HepG2 (cell line): ENCODE results near the gene EIF4A3. TPM values are rescaled to one million over a fixed set of nuclear protein-coding genes. Genes with fewer than 3 reads are reported as not detected.

Experiments used
- ATAC-seq: fragments of 200-7000 bp; cut with Tn5 transposase; 3 replicates; pipeline ENCODE4 v1.9.1; 2020; ENCODE audit warnings: mild to moderate bottlenecking, moderate library complexity
- BruUV-seq: library from RNA; stranded (reverse); fragments of 400-500 nt; replicated peaks from 2 replicates; lab custom pipeline; 2021; lab: Mats Ljungman, UMichigan
- CTCF ChIA-PET: fragments of 300-600 bp; formaldehyde crosslinking; extraction: SDS; loops from one replicate; lab custom pipeline; 2021; ENCODE audit warnings: low total read pairs, inconsistent platforms, low intra/inter-chr PET ratio; lab: Yijun Ruan, JAX
- POLR2A ChIA-PET: fragments of 350-600 bp; sonication (Branson Sonifier 250); formaldehyde crosslinking; loops from one replicate; lab custom pipeline; 2020; ENCODE audit warnings: antibody characterized with exemption, inconsistent platforms; lab: Yijun Ruan, JAX
- DNase-seq: peaks from one replicate; pipeline ENCODE4 v3.0.0-alpha.2; 2015; ENCODE audit warnings: low spot score
- FAIRE-seq: peaks from 3 replicates; lab custom pipeline; 2011; peaks lifted over from hg19 to GRCh38; lab: Jason Lieb, UNC
- H2AFZ ChIP-seq: one replicate; pipeline ENCODE4 v1.6.1; 2011; ENCODE audit warnings: low read length, inconsistent platforms
- H3K27ac ChIP-seq: fragments of 300-600 bp; 3 replicates; pipeline ENCODE4 v1.8.0; 2011; ENCODE audit warnings: mixed run types, mild to moderate bottlenecking, mixed read lengths, low read length, inconsistent platforms; ENCODE audit not compliant: insufficient read depth; ENCODE audit errors: extremely low read length
- H3K27me3 ChIP-seq, 2 experiments: fragments of 200-600 bp in 1 of 2; 2 replicates in 1 of 2; 3 replicates in 1 of 2; pipeline versions ENCODE4 v1.6.0 to v1.8.0; 2011; ENCODE audit warnings: low read length in 2 of 2, mild to moderate bottlenecking in 2 of 2, moderate library complexity in 2 of 2, inconsistent platforms in 1 of 2; ENCODE audit not compliant: insufficient read depth in 2 of 2, control insufficient read depth in 1 of 2
- H3K36me3 ChIP-seq, 2 experiments: fragments of 200-600 bp in 1 of 2; replicated peaks in 1 of 2; 2 replicates in 1 of 2; 3 replicates in 1 of 2; pipeline versions ENCODE4 v1.5.1 to v1.8.0; 2011; ENCODE audit warnings: low read length in 2 of 2, inconsistent platforms in 1 of 2; ENCODE audit not compliant: insufficient read depth in 2 of 2, control insufficient read depth in 1 of 2
- H3K4me1 ChIP-seq: 2 replicates; pipeline ENCODE4 v1.5.1; 2012; ENCODE audit warnings: low read length, inconsistent platforms; ENCODE audit not compliant: insufficient read depth
- H3K4me2 ChIP-seq: 2 replicates; pipeline ENCODE4 v1.6.0; 2011; ENCODE audit warnings: low read depth, low read length, inconsistent platforms
- H3K4me3 ChIP-seq, 3 experiments: fragments of 200-600 bp in 1 of 3; sonication (generic), shearing (Covaris generic) in 1 of 3; replicated peaks in 1 of 3; 2 replicates each; pipeline ENCODE4 v1.5.1; 2011 to 2016; ENCODE audit warnings: low read length in 3 of 3, inconsistent platforms in 2 of 3, low read depth in 2 of 3, mild to moderate bottlenecking in 2 of 3, control low read depth in 1 of 3, mixed read lengths in 1 of 3; ENCODE audit not compliant: insufficient read depth in 1 of 3
- H3K79me2 ChIP-seq: one replicate; pipeline ENCODE4 v1.6.1; 2011; ENCODE audit warnings: low read length, inconsistent platforms; ENCODE audit not compliant: insufficient read depth
- H3K9ac ChIP-seq: 2 replicates; pipeline ENCODE4 v1.6.0; 2011; ENCODE audit warnings: mild to moderate bottlenecking, low read depth, low read length, inconsistent platforms; ENCODE audit not compliant: insufficient read depth
- H3K9me3 ChIP-seq: 2 replicates; pipeline ENCODE4 v1.5.1; 2012; ENCODE audit warnings: mild to moderate bottlenecking, low read length
- H4K20me1 ChIP-seq: 2 replicates; pipeline ENCODE4 v1.6.0; 2011; ENCODE audit warnings: inconsistent platforms, mild to moderate bottlenecking, low read length, moderate library complexity; ENCODE audit not compliant: insufficient read depth
- AGO1 ChIP-seq: fragments of 200-400 bp; formaldehyde crosslinking; IDR thresholded peaks from 2 replicates; pipeline ENCODE4 v1.6.1; 2017; ENCODE audit warnings: mild to moderate bottlenecking, low read depth, low read length, moderate library complexity; ENCODE audit not compliant: poor library complexity, severe bottlenecking
- AGO2 ChIP-seq: fragments of 200-400 bp; formaldehyde crosslinking; optimal IDR thresholded peaks from 2 replicates; pipeline ENCODE3; 2017; ENCODE audit warnings: mild to moderate bottlenecking, low read depth, low read length, moderate library complexity
- FOSL1 ChIP-seq: sonication (generic); formaldehyde crosslinking; IDR thresholded peaks from 2 replicates; pipeline ENCODE4 v1.9.0; 2021; ENCODE audit warnings: missing genetic modification reagents, borderline replicate concordance
- FOXK1 ChIP-seq: sonication (generic); formaldehyde crosslinking; IDR thresholded peaks from 2 replicates; pipeline ENCODE4 v1.4.0; 2020; ENCODE audit warnings: low read depth, missing genetic modification reagents, borderline replicate concordance
- FOXO1 ChIP-seq: sonication (generic); formaldehyde crosslinking; IDR thresholded peaks from 2 replicates; pipeline ENCODE4 v1.4.0; 2020; ENCODE audit warnings: missing genetic modification reagents
- LCORL ChIP-seq, 2 experiments: fragments of 450-650 bp in 1 of 2; sonication (generic) in 1 of 2; formaldehyde crosslinking in 1 of 2; IDR thresholded peaks; 2 replicates each; pipeline versions ENCODE4 v1.5.0 to v1.6.1; 2017 to 2020; ENCODE audit warnings: antibody characterized with exemption in 1 of 2, missing genetic modification reagents in 1 of 2
- NFE2 ChIP-seq: sonication (generic); formaldehyde crosslinking; IDR thresholded peaks from 2 replicates; pipeline ENCODE4 v1.4.0; 2020; ENCODE audit warnings: missing genetic modification reagents
- NR1H2 ChIP-seq: sonication (generic); formaldehyde crosslinking; IDR thresholded peaks from 2 replicates; pipeline ENCODE4 v1.8.1; 2022; ENCODE audit warnings: low read depth, missing genetic modification reagents, borderline replicate concordance
- ONECUT2 ChIP-seq: sonication (generic); formaldehyde crosslinking; IDR thresholded peaks from 2 replicates; pipeline ENCODE4 v1.4.0; 2020; ENCODE audit warnings: missing genetic modification reagents
- RBM22 ChIP-seq: fragments of 200-400 bp; formaldehyde crosslinking; optimal IDR thresholded peaks from 2 replicates; pipeline ENCODE3; 2017; ENCODE audit warnings: mild to moderate bottlenecking, low read length, moderate library complexity
- SPEN ChIP-seq: sonication (generic); formaldehyde crosslinking; IDR thresholded peaks from 2 replicates; pipeline ENCODE4 v1.5.1; 2020; ENCODE audit warnings: low read depth, mild to moderate bottlenecking, missing genetic modification reagents
- ZNF207 ChIP-seq: fragments of 450-650 bp; IDR thresholded peaks from 2 replicates; pipeline ENCODE4 v1.6.1; 2016; ENCODE audit warnings: antibody characterized with exemption, borderline replicate concordance
- ZNF232 ChIP-seq: sonication (generic); formaldehyde crosslinking; IDR thresholded peaks from 2 replicates; pipeline ENCODE4 v1.4.0; 2020; ENCODE audit warnings: missing genetic modification reagents, borderline replicate concordance
- ZNF33B ChIP-seq: sonication (generic); formaldehyde crosslinking; IDR thresholded peaks from 2 replicates; pipeline ENCODE4 v1.5.1; 2020; ENCODE audit warnings: mild to moderate bottlenecking, missing genetic modification reagents
- ZNF768 ChIP-seq: sonication (generic); formaldehyde crosslinking; IDR thresholded peaks from 2 replicates; pipeline ENCODE4 v1.4.0; 2020; ENCODE audit warnings: missing genetic modification reagents
- ZNF879 ChIP-seq: sonication (generic); formaldehyde crosslinking; IDR thresholded peaks from 2 replicates; pipeline ENCODE4 v1.8.1; 2023; ENCODE audit warnings: missing genetic modification reagents
- ZSCAN12 ChIP-seq: sonication (generic); formaldehyde crosslinking; IDR thresholded peaks from 2 replicates; pipeline ENCODE4 v1.9.0; 2021; ENCODE audit warnings: mild to moderate bottlenecking, missing genetic modification reagents
- WGBS: methylation state at CpG from one replicate; pipeline ENCODE4 v1.1.6; 2017; ENCODE audit warnings: low lambda C conversion rate; 5-methylcytosine and 5-hydroxymethylcytosine counted together
- in situ Hi-C: cut with HindIII; loops from 2 replicates; pipeline ENCODE4 v1.10.0; 2017; ENCODE audit warnings: low pct_unique_long_range_greater_than_20kb; ENCODE audit not compliant: extremely low pct_ligation_motif_present
- intact Hi-C: fragments of 100-400 bp; cut with micrococcal nuclease; formaldehyde crosslinking; loops from one replicate; pipeline ENCODE4 v1.10.0; 2022; ENCODE audit not compliant: unreplicated experiment
- polyA plus RNA-seq, 8 experiments: library from polyadenylated mRNA; depleted of rRNA in 3 of 8; stranded (reverse) in 7 of 8; unstranded in 1 of 8; fragments of >200 nt; fragmentation: Illumina TruSeq in 4 of 8; extraction: Trizol in 4 of 8; gene quantifications; 2 replicates each; pipeline versions ENCODE4 v1.2.1 to v1.2.3, GENCODE V29; 2011 to 2016; ENCODE audit warnings: low read depth in 4 of 8, missing spikeins in 1 of 8, mixed read lengths in 1 of 8; ENCODE audit not compliant: insufficient read depth in 1 of 8
- total RNA-seq, 5 experiments: library from RNA; depleted of rRNA; stranded (reverse); fragments of >200 nt; fragmentation: Illumina TruSeq; extraction: Trizol; gene quantifications; 2 replicates each; pipeline ENCODE4 v1.2.3, GENCODE V29; 2016; ENCODE audit warnings: low read depth in 1 of 5
- TF ChIP-seq, protein P1 (sequence below): IDR thresholded peaks from 2 replicates; pipeline ENCODE4 v1.6.1; 2016; ENCODE audit warnings: control low read depth

Gene EIF4A3
- total and polyA plus RNA-seq, 2 of the 13 experiments (the other 11 are each of a cell fraction or from before 2014, with no cell fraction given), result 145 to 187 TPM

DNA sequence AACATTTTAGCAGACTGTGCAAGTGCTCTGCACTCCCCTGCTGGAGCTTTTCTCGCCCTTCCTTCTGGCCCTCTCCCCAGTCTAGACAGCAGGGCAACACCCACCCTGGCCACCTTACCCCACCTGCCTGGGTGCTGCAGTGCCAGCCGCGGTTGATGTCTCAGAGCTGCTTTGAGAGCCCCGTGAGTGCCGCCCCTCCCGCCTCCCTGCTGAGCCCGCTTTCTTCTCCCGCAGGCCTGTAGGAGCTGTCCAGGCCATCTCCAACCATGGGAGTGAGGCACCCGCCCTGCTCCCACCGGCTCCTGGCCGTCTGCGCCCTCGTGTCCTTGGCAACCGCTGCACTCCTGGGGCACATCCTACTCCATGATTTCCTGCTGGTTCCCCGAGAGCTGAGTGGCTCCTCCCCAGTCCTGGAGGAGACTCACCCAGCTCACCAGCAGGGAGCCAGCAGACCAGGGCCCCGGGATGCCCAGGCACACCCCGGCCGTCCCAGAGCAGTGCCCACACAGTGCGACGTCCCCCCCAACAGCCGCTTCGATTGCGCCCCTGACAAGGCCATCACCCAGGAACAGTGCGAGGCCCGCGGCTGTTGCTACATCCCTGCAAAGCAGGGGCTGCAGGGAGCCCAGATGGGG, 42.5 kb downstream of the EIF4A3 start:
- Histone ChIP-seq H3K4me3 (no peak overlapping the region), H3K9me3 (no peaks in the 10 kb centered on the region), H3K27ac (no peak overlapping the region), H3K79me2 (peaks cover 9% of the 10 kb centered on the region), H3K27me3 (peaks cover 0 to 9% of the 10 kb centered on the region in 2 experiments; a peak in 1 of 5 replicates), H3K36me3 (no peaks in the 10 kb centered on the region; a peak in 1 of 5 replicates), H2AFZ (no peak overlapping the region), H4K20me1 (no peaks in the 10 kb centered on the region), H3K4me2 (no peak overlapping the region), H3K9ac (no peak overlapping the region), H3K4me1 (peaks cover 34% of the 10 kb centered on the region)
- FAIRE-seq (no peak), DNase-seq (no peak), ATAC-seq (no peak)
- BruUV-seq, result no TSS peak
- 93% methylated on average over 23 of the region's 26 CpGs for WGBS
- TF ChIP-seq AGO2, result peak; percentile 80
- TF ChIP-seq SPEN, result no peak
- peak; percentile 22 for TF ChIP-seq AGO1
- TF ChIP-seq ZNF768 (CRISPR knock-in tag), result no peak
- CTCF ChIA-PET, result no interaction called here
- POLR2A ChIA-PET, result no interaction called here
- intact Hi-C loops (no loop called here), in situ Hi-C loops (no loop called here)

DNA sequence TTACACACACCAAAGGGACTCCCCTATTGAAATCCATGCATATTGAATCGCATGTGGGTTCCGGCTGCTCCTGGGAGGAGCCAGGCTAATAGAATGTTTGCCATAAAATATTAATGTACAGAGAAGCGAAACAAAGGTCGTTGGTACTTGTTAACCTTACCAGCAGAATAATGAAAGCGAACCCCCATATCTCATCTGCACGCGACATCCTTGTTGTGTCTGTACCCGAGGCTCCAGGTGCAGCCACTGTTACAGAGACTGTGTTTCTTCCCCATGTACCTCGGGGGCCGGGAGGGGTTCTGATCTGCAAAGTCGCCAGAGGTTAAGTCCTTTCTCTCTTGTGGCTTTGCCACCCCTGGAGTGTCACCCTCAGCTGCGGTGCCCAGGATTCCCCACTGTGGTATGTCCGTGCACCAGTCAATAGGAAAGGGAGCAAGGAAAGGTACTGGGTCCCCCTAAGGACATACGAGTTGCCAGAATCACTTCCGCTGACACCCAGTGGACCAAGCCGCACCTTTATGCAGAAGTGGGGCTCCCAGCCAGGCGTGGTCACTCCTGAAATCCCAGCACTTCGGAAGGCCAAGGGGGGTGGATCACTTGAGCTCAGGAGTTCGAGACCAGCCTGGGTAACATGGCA, 43.4 kb downstream of the EIF4A3 start:
- in situ Hi-C loops, result no loop called here
- no peak overlapping the region for H3K4me3 ChIP-seq
- ChIA-PET CTCF (no interaction called here), POLR2A (no interaction called here)
- H4K20me1 ChIP-seq, result no peaks in the 10 kb centered on the region
- ATAC-seq (no peak), DNase-seq (no peak), FAIRE-seq (no peak)
- peaks cover 0 to 11% of the 10 kb centered on the region in 2 experiments; a peak in 1 of 5 replicates for H3K27me3 ChIP-seq
- no peak overlapping the region for H3K9ac ChIP-seq
- no TSS peak for BruUV-seq
- no peak overlapping the region for H3K27ac ChIP-seq
- intact Hi-C loops, result no loop called here
- H3K4me2 ChIP-seq, result peak overlapping the region; percentile 89; the same call in 1 of the 2 replicates
- H3K9me3 ChIP-seq, result no peaks in the 10 kb centered on the region
- 92% methylated on average over 19 of the region's 19 CpGs for WGBS
- H3K4me1 ChIP-seq, result peaks cover 36% of the 10 kb centered on the region
- H2AFZ ChIP-seq, result no peak overlapping the region
- peaks cover 9% of the 10 kb centered on the region for H3K79me2 ChIP-seq
- no peaks in the 10 kb centered on the region; a peak in 1 of 5 replicates for H3K36me3 ChIP-seq
- no peak for TF ChIP-seq ZNF232
- TF ChIP-seq NFE2, result no peak
- TF ChIP-seq ZNF33B (CRISPR knock-in tag), result no peak
- TF ChIP-seq FOXK1 (CRISPR knock-in tag), result no peak
- TF ChIP-seq ZNF207, result no peak
- TF ChIP-seq FOXO1 (CRISPR knock-in tag), result no peak
- TF ChIP-seq LCORL (IDR thresholded peaks at IDR 0.05), result no peak
- no peak for TF ChIP-seq LCORL (CRISPR knock-in tag; IDR thresholded peaks at IDR 0.05)
- TF ChIP-seq RBM22, result no peak
- no peak for TF ChIP-seq ZSCAN12 (CRISPR knock-in tag)
- no peak for TF ChIP-seq ZNF879
- no peak for TF ChIP-seq ONECUT2 (CRISPR knock-in tag)
- TF ChIP-seq NR1H2, result no peak
- TF ChIP-seq, protein P1, sequence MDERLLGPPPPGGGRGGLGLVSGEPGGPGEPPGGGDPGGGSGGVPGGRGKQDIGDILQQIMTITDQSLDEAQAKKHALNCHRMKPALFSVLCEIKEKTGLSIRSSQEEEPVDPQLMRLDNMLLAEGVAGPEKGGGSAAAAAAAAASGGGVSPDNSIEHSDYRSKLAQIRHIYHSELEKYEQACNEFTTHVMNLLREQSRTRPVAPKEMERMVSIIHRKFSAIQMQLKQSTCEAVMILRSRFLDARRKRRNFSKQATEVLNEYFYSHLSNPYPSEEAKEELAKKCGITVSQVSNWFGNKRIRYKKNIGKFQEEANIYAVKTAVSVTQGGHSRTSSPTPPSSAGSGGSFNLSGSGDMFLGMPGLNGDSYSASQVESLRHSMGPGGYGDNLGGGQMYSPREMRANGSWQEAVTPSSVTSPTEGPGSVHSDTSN (CRISPR knock-in tag), result no peak
- no peak for TF ChIP-seq FOSL1 (CRISPR knock-in tag)
